Measurements from ENCODE around the gene AP3B1. TPM values are rescaled to one million over a fixed set of nuclear protein-coding genes. Genes with fewer than 3 reads are reported as not detected.
"Not testable (repeated sequence)": the region's sequence is repeated elsewhere in the genome, so short reads cannot be mapped to it uniquely, and the experiment has no call there.

Gene AP3B1
- total RNA-seq, 4 donors from 2014 or later = 31.2 to 42.1 (median 36.2) TPM

GRCh38 chr5:78078858-78079257 is 215.6 kb downstream of the AP3B1 start:
- no peaks in the 10 kb centered on the region for H3K9me3 ChIP-seq
- no peaks in the 10 kb centered on the region for H3K36me3 ChIP-seq
- H3K4me3 ChIP-seq = no peak overlapping the region
- H3K27me3 ChIP-seq = no peaks in the 10 kb centered on the region
- TF ChIP-seq POLR2A (IDR thresholded peaks at IDR 0.05; ENCODE audit: low read depth) = no peak
- no peak for TF ChIP-seq EP300 (IDR thresholded peaks at IDR 0.05)
- no peak for TF ChIP-seq CTCF (IDR thresholded peaks at IDR 0.05)
- no peak for TF ChIP-seq POLR2AphosphoS5 (IDR thresholded peaks at IDR 0.05)
- no peak for DNase-seq (ENCODE audit: extremely low spot score)
- intact Hi-C loops (cut with DNase I) = no loop called here
- no peaks in the 10 kb centered on the region for H3K4me1 ChIP-seq
- H3K27ac ChIP-seq (replicated peaks in 1 of 4) = no peak overlapping the region

- Histone ChIP-seq H3K27me3 (no peaks in the 10 kb centered on the region), H3K27ac (replicated peaks in 1 of 4) (no peak overlapping the region), H3K4me1 (no peaks in the 10 kb centered on the region), H3K4me3 (no peak overlapping the region), H3K9me3 (no peaks in the 10 kb centered on the region), H3K36me3 (no peaks in the 10 kb centered on the region)
- no peak for DNase-seq (ENCODE audit: extremely low spot score)
- no peak for TF ChIP-seq CTCF (IDR thresholded peaks at IDR 0.05)
- no peak for TF ChIP-seq POLR2A (IDR thresholded peaks at IDR 0.05; ENCODE audit: low read depth)
- no peak for TF ChIP-seq EP300 (IDR thresholded peaks at IDR 0.05)
- no peak for TF ChIP-seq POLR2AphosphoS5 (IDR thresholded peaks at IDR 0.05)
- intact Hi-C loops (cut with DNase I) = no loop called here
- 98% methylated on average over 4 of the region's 4 CpGs for WGBS
These were observed 217.0 kb downstream of the AP3B1 start for GRCh38 chr5:78077369-78078068.

GRCh38 chr5:78076351-78076750 is 218.1 kb downstream of the AP3B1 start:
- H3K4me1 ChIP-seq = no peaks in the 10 kb centered on the region
- TF ChIP-seq EP300 (IDR thresholded peaks at IDR 0.05) (no peak), POLR2AphosphoS5 (IDR thresholded peaks at IDR 0.05) (no peak), CTCF (IDR thresholded peaks at IDR 0.05) (no peak), POLR2A (IDR thresholded peaks at IDR 0.05; ENCODE audit: low read depth) (no peak)
- intact Hi-C loops (cut with DNase I) = no loop called here

GRCh38 chr5:78075301-78075700 is 219.2 kb downstream of the AP3B1 start:
- H3K4me3 ChIP-seq = no peak overlapping the region
- H3K9me3 ChIP-seq = no peaks in the 10 kb centered on the region
- no peak overlapping the region for H3K27ac ChIP-seq (replicated peaks in 1 of 4)
- H3K27me3 ChIP-seq = no peaks in the 10 kb centered on the region
- no peaks in the 10 kb centered on the region for H3K36me3 ChIP-seq
- intact Hi-C loops (cut with DNase I) = no loop called here
- no peak for TF ChIP-seq POLR2AphosphoS5 (IDR thresholded peaks at IDR 0.05)
- TF ChIP-seq EP300 (IDR thresholded peaks at IDR 0.05) = no peak
- no peak for TF ChIP-seq POLR2A (IDR thresholded peaks at IDR 0.05; ENCODE audit: low read depth)
- no peak for TF ChIP-seq CTCF (IDR thresholded peaks at IDR 0.05)
- 98% methylated on average over 3 of the region's 3 CpGs for WGBS
- DNase-seq (ENCODE audit: extremely low spot score) = no peak
- H3K4me1 ChIP-seq = no peaks in the 10 kb centered on the region

More at GRCh38 chr5:78076351-78076750, 218.1 kb downstream of the AP3B1 start:
- Histone ChIP-seq H3K4me3 (no peak overlapping the region), H3K36me3 (no peaks in the 10 kb centered on the region), H3K27ac (replicated peaks in 1 of 4) (no peak overlapping the region), H3K9me3 (no peaks in the 10 kb centered on the region), H3K27me3 (no peaks in the 10 kb centered on the region)
- DNase-seq (ENCODE audit: extremely low spot score) = no peak
- WGBS = 90% methylated on average over 2 of the region's 2 CpGs

- intact Hi-C loops (cut with DNase I); DNase-seq (ENCODE audit: extremely low spot score); H3K4me3 ChIP-seq; H3K4me1 ChIP-seq; H3K27ac ChIP-seq (replicated peaks in 1 of 4); H3K27me3 ChIP-seq; H3K36me3 ChIP-seq: not testable (repeated sequence)
- 97% methylated on average over 4 of the region's 4 CpGs for WGBS
- H3K9me3 ChIP-seq = peaks cover 0 to 17% (median 11%) of the 10 kb centered on the region in 4 donors
These were observed 223.8 kb downstream of the AP3B1 start for GRCh38 chr5:78070691-78071090.

GRCh38 chr5:78067581-78067980 is 226.9 kb downstream of the AP3B1 start:
- DNase-seq (ENCODE audit: extremely low spot score); H3K27ac ChIP-seq (replicated peaks in 1 of 4); H3K36me3 ChIP-seq; intact Hi-C loops (cut with DNase I); H3K4me1 ChIP-seq; H3K27me3 ChIP-seq; H3K4me3 ChIP-seq: not testable (repeated sequence)
- 100% methylated on average over 3 of the region's 3 CpGs for WGBS
- H3K9me3 ChIP-seq = peaks cover 0 to 17% (median 11%) of the 10 kb centered on the region in 4 donors

GRCh38 chr5:78066722-78067121 is 227.8 kb downstream of the AP3B1 start:
- H3K4me3 ChIP-seq; H3K27ac ChIP-seq (replicated peaks in 1 of 4); H3K4me1 ChIP-seq; H3K36me3 ChIP-seq; H3K27me3 ChIP-seq; intact Hi-C loops (cut with DNase I); DNase-seq (ENCODE audit: extremely low spot score): not testable (repeated sequence)
- peaks cover 0 to 17% (median 11%) of the 10 kb centered on the region in 4 donors for H3K9me3 ChIP-seq
- 97% methylated on average over 5 of the region's 5 CpGs for WGBS
